H1 (cell line): Measurements from ENCODE around the gene RFX3. TPM values are rescaled to one million over a fixed set of nuclear protein-coding genes. Genes with fewer than 3 reads are reported as not detected.

Source experiments
- CBX5 ChIP-seq: fragments of 300-800, 300-1000 bp; sonication (generic); IDR thresholded peaks from 2 replicates; pipeline ENCODE4 v1.7.1; 2016; ENCODE audit warnings: antibody characterized with exemption, low read length, low read depth
- FOSL1 ChIP-seq: IDR thresholded peaks from 2 replicates; pipeline ENCODE4 v1.6.1; 2011; ENCODE audit warnings: mild to moderate bottlenecking, low read depth, low read length, moderate library complexity; ENCODE audit not compliant: insufficient read depth
- GABPA ChIP-seq: IDR thresholded peaks from 2 replicates; pipeline ENCODE4 v1.6.1; 2011; ENCODE audit warnings: mild to moderate bottlenecking, low read length, moderate library complexity, borderline replicate concordance; ENCODE audit not compliant: insufficient read depth
- JUND ChIP-seq: IDR thresholded peaks from 2 replicates; pipeline ENCODE4 v1.6.1; 2011; ENCODE audit warnings: mild to moderate bottlenecking, improper control_type of control experiment, low read length
- RAD21 ChIP-seq, 2 experiments: IDR thresholded peaks in 1 of 2; conservative IDR thresholded peaks in 1 of 2; 2 replicates each; pipeline ENCODE4 v1.6.1; 2011; ENCODE audit warnings: low read depth in 2 of 2, low read length in 2 of 2, improper control_type of control experiment in 1 of 2, inconsistent platforms in 1 of 2, mild to moderate bottlenecking in 1 of 2, moderate library complexity in 1 of 2
- RNF2 ChIP-seq: fragments of 200-900, 300-1000 bp; sonication (generic); IDR thresholded peaks from 2 replicates; pipeline ENCODE4 v1.7.1; 2016; ENCODE audit warnings: borderline replicate concordance, low read depth, mild to moderate bottlenecking, antibody characterized with exemption, low read length; ENCODE audit not compliant: poor library complexity, severe bottlenecking; ENCODE audit errors: missing control alignments
- SIN3A ChIP-seq, 2 experiments: IDR thresholded peaks in 1 of 2; conservative IDR thresholded peaks in 1 of 2; 2 replicates each; pipeline ENCODE4 v1.6.1; 2011 to 2012; ENCODE audit warnings: low read length in 2 of 2, improper control_type of control experiment in 1 of 2, low read depth in 1 of 2, mild to moderate bottlenecking in 1 of 2
- SP1 ChIP-seq: IDR thresholded peaks from 2 replicates; pipeline ENCODE4 v1.6.1; 2011; ENCODE audit warnings: low read depth, low read length
- polyA plus RNA-seq, 7 experiments: library from polyadenylated mRNA; depleted of rRNA in 3 of 7; stranded (reverse) in 5 of 7; unstranded in 2 of 7; fragments of >200 nt in 5 of 7; fragments of 200-250 nt in 2 of 7; gene quantifications; 1 replicate in 5 of 7; 2 replicates in 1 of 7; 4 replicates in 1 of 7; pipeline versions ENCODE4 v1.2.1 to v1.2.3, GENCODE V29; 2011 to 2013; ENCODE audit warnings: missing spikeins in 2 of 7, mixed read lengths in 2 of 7
- total RNA-seq: library from RNA; stranded (reverse); fragmentation: NEBNext Ultra II Directional; extraction: Animal tissue kit (Norgen Biotek cat#: 25700); gene quantifications from 2 replicates; pipeline ENCODE4 v1.2.1, GENCODE V29; 2021

The RFX3 gene
- total and polyA plus RNA-seq, 2 of the 8 experiments (the other 6 are each of a cell fraction or from before 2014, with no cell fraction given) = 4.9 to 22.6 TPM

GRCh38 chr9:3409453-3409852, 116.3 kb downstream of the RFX3 start (continued):
- TF ChIP-seq SP1 (no peak), FOSL1 (no peak), JUND (no peak), CBX5 (no peak), SIN3A (conservative IDR thresholded peaks at IDR 0.05 in 1 of 2, IDR thresholded peaks at IDR 0.05 in 1 of 2; ENCODE audit: low read depth in 1 of 2, low read length in 2 of 2) (no peak), GABPA (no peak), RNF2 (no peak), RAD21 (IDR thresholded peaks at IDR 0.05 in 1 of 2, conservative IDR thresholded peaks at IDR 0.05 in 1 of 2; ENCODE audit: low read depth in 2 of 2, low read length in 2 of 2) (no peak)
- TF ChIP-seq, all 59 proteins: peak for 0
